Central memory CD8-positive, alpha-beta T cell (primary cell): ENCODE measurements around the gene HBM.
"Not testable (repeated sequence)": the region's sequence is repeated elsewhere in the genome, so short reads cannot be mapped to it uniquely, and the experiment has no call there.

Experiments used
- ATAC-seq: fragments of 150-1000 bp; cut with Tn5 transposase; replicated peaks from 2 replicates; pipeline ENCODE4 v1.10.0; 2022; ENCODE audit warnings: mild to moderate bottlenecking, moderate FRiP score, moderate number of reproducible peaks; ENCODE audit not compliant: poor library complexity, severe bottlenecking; ENCODE audit errors: extremely low read depth
- DNase-seq, 2 donors: peaks; one replicate each; pipeline ENCODE4 v3.0.0; 2021; ENCODE audit warnings: low spot score in 2 of 2
- H3K27ac Mint-ChIP-seq: one replicate; pipeline ENCODE4 v1.8.0; 2022; ENCODE audit warnings: low read depth, mild to moderate bottlenecking, moderate library complexity, mixed read lengths
- H3K27me3 Mint-ChIP-seq: one replicate; pipeline ENCODE4 v1.8.0; 2022; ENCODE audit warnings: mixed read lengths
- H3K36me3 Mint-ChIP-seq: one replicate; pipeline ENCODE4 v1.8.0; 2022; ENCODE audit warnings: mild to moderate bottlenecking, moderate library complexity, mixed read lengths; ENCODE audit not compliant: insufficient read depth
- H3K4me1 Mint-ChIP-seq: one replicate; pipeline ENCODE4 v1.8.0; 2022; ENCODE audit warnings: mixed read lengths
- H3K4me3 Mint-ChIP-seq: one replicate; pipeline ENCODE4 v1.8.0; 2022; ENCODE audit warnings: mild to moderate bottlenecking, moderate library complexity, mixed read lengths
- H3K9me3 Mint-ChIP-seq: one replicate; pipeline ENCODE4 v1.8.0; 2022; ENCODE audit warnings: mixed read lengths

The HBM gene, protein sequence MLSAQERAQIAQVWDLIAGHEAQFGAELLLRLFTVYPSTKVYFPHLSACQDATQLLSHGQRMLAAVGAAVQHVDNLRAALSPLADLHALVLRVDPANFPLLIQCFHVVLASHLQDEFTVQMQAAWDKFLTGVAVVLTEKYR

DNA sequence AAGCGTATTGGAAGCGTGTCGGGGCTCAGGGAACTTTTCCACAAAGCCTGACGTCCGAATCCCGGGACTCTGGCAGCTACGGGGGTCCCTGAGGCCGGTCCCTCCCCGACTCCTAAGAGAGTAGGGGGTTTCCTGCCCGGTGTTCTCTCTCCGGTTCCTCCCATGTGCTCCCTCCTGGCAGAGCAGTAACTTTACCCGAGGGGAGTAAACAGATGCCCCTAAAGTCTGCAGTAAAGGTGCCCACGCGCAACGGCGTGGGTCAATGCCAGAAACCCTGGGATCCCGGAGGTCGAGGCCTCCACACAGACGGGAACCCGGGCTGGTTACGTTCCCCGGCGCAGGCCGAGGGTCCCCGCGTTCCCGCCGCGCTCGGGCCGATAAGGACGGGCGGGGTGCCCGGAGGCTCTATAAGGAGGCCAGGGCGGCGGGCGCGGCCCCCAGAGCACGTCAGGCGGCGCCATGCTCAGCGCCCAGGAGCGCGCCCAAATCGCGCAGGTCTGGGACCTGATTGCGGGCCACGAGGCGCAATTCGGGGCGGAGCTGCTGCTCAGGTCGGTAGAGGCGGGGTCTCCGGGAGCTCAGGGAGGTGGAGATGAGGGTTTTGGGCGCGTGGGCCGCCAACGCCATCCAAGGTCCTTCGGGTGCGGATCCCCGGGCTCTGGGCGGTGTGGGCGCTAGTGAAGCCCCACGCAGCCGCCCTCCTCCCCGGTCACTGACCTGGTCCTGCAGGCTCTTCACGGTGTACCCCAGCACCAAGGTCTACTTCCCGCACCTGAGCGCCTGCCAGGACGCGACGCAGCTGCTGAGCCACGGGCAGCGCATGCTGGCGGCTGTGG, at the start of gene HBM:
TSS of gene HBM (plus strand) at position 440 of the 836 bp plus-strand sequence. CDS start at position 460, 20 bp downstream.
- no peaks in the 10 kb centered on the region for H3K9me3 Mint-ChIP-seq
- no peak for DNase-seq
- H3K27me3 Mint-ChIP-seq, result peaks cover 62% of the 10 kb centered on the region
- H3K4me3 Mint-ChIP-seq, result peak within 1 kb of the TSS; percentile 57
- no peak within 1 kb of the TSS for H3K27ac Mint-ChIP-seq
- H3K36me3 Mint-ChIP-seq, result peaks cover 5% of the 10 kb centered on the region
- H3K4me1 Mint-ChIP-seq, result no peaks in the 10 kb centered on the region
- ATAC-seq, result no peak

DNA sequence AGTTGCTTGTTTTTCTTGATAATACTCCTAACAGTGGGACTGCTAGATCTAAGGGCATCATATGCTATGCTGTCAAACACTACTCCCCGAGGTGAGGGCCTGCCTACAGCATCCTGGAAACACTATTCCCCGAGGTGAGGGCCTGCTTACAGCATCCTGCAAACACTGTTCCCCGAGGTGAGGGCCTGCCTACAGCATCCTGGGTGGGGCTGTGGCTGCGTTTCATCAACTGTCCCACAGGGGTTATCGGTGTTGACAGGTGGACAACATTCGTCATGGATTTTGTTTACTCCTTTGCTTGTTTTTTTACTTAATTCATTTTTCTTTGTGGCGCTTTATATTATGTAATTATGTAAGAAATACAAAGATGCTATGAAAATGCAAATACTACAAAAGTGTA, 49.8 kb upstream of the HBM start:
- Mint-ChIP-seq H3K27ac (no peak overlapping the region), H3K36me3 (peaks cover 10% of the 10 kb centered on the region), H3K4me1 (no peaks in the 10 kb centered on the region), H3K9me3 (no peaks in the 10 kb centered on the region), H3K27me3 (no peaks in the 10 kb centered on the region), H3K4me3 (no peak overlapping the region)
- no peak for DNase-seq
- ATAC-seq, result no peak

DNA sequence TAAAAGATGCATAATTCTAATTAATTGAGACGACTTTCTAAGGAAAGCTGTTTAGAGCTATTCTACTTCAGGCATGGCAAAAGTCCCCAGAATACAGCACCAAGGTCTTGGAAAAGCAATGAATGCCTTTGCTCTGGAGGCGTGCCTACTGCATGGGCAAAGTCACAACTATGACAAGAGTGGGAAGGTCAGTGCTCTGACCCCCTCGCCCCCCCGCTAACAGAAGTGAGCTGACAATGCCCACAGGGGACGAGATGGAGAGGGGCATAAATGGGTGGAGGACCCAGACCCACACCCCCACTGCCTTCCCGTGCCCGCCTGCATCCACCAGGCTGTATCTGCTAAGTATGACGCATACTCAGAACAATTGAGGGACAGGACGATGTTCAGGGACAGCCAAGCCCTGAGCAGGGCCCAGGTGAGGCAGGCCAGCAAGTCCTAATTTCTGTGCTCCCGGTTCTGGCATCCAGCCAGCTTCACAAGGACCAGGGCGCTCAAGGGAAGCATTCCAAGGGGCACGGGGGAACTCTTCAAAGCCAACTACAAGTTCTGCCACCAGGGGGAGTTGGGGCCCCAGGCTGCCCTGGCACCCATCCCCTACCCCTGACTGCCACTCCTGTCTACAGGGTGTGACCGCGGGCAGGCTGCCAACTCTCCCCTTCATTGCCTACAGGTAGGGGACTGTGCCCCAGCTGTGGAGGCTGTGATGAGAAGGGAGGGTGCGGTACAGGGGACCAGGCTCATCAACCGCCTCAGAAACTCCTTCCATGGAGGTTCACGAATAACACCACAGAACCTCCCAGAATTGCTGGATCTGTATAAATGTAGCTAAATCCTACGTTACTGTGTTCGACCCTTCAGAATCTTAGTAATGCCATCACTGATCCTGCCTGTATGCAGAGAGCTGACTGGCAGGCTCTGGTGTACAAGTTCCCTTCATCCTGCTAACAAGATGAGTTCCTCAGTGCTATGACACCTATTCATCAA, 48.1 kb upstream of the HBM start:
- H3K27ac Mint-ChIP-seq, result no peak overlapping the region
- peaks cover 7% of the 10 kb centered on the region for H3K36me3 Mint-ChIP-seq
- H3K4me3 Mint-ChIP-seq, result no peak overlapping the region
- DNase-seq, result peak; percentile 40 to 51
- H3K9me3 Mint-ChIP-seq, result no peaks in the 10 kb centered on the region
- peaks cover under 1% of the 10 kb centered on the region for H3K4me1 Mint-ChIP-seq
- peak; percentile 28 for ATAC-seq
- no peaks in the 10 kb centered on the region for H3K27me3 Mint-ChIP-seq

DNA sequence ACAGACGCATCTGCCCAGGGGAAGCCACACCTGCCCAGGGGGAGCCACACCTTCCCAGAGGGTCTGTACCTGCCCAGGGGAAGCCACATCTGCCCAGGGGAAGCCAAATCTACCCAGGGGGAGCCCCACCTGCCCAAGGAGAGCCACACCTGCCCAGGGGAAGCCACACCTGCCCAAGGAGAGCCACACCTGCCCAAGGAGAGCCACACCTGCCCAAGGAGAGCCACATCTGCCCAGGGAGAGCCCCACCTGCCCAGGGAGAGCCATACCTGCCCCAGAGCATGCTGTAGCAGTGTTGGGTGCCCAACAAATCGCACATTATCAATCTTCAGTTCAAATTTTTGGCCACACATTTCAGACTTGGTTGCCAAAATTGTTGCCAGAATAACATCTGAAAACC, 46.9 kb upstream of the HBM start:
- H3K27ac Mint-ChIP-seq, result no peak overlapping the region
- H3K27me3 Mint-ChIP-seq, result no peaks in the 10 kb centered on the region
- DNase-seq (no peak), ATAC-seq (no peak)
- H3K36me3 Mint-ChIP-seq, result peaks cover 4% of the 10 kb centered on the region
- H3K4me1 Mint-ChIP-seq, result peaks cover 13% of the 10 kb centered on the region
- no peaks in the 10 kb centered on the region for H3K9me3 Mint-ChIP-seq
- H3K4me3 Mint-ChIP-seq, result no peak overlapping the region

DNA sequence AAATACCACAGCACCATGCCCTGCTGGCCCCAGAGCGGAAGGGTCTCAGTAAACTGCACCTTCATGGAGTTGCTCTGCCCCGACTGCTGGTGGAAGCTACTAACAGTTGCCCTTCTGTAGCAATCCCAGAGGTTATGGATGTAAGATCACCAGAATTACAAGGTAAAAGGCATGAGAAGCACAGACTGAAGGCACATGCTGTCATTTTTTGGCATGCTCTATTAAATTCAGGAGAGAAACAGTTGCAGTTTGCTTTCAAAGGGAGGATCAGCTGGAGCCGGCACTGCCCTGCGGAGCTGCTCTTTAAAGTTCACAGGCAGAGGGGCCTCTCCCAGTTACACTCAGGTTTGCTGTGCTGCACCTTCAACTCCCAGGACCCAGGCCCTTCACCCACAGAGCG, 46.5 kb upstream of the HBM start:
- ATAC-seq, result no peak
- Mint-ChIP-seq H3K9me3 (no peaks in the 10 kb centered on the region), H3K4me1 (peaks cover 17% of the 10 kb centered on the region), H3K27ac (no peak overlapping the region), H3K27me3 (no peaks in the 10 kb centered on the region), H3K4me3 (no peak overlapping the region), H3K36me3 (peaks cover 4% of the 10 kb centered on the region)
- no peak for DNase-seq

DNA sequence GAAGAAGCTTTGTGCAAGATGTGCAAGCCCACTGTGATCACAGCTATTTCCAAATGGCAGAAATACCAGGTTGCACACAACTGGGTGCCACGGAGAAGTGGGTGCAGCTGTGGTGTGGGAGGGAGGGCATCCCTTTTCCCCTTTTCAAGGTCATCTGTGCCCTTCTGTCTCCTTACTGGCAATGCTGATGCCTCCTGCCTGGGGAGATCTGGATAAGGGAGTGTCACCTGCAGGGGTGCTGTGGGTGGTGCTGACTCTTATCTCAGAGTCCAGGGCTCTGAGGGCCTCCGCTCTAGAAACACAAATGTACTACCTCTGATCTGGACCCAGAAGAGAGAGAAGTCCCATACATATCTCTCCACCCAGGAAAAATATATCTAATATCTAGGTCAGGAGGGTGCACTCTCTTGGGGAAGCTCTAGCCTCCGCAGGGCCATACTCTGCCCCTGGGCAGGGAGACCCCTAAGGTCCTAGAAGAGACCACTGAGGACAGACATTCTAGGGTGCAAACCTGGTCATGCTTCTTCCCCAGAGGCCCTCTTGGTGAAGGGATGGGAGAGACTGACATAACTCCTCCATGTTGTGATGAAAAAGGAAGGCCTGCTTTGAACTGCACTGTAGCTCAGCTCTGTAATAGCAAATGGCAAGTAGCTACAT, 45.8 kb upstream of the HBM start:
- peaks cover 4% of the 10 kb centered on the region for H3K36me3 Mint-ChIP-seq
- ATAC-seq (no peak), DNase-seq (no peak)
- no peak overlapping the region for H3K27ac Mint-ChIP-seq
- H3K4me1 Mint-ChIP-seq, result peaks cover 19% of the 10 kb centered on the region
- H3K27me3 Mint-ChIP-seq, result no peaks in the 10 kb centered on the region
- H3K4me3 Mint-ChIP-seq, result no peak overlapping the region
- H3K9me3 Mint-ChIP-seq, result no peaks in the 10 kb centered on the region

DNA sequence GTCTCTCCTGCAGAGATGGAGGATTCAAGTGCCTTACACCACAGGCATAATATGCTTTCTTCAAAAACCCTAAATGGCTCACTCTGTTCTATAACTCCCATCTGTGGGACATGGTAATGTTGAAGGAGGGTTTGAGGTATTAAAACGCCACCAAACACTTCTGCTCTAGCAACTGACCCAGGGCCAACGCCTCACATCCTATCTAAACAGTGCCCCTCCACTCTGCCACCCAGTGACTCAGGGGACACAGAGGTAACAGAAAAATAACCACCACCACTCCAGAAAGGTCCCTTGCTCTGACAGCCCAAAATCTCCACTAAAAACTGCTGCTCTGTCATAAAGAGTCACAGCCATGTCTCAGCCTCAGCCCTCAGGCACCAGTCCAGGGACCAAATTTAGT, 45.0 kb upstream of the HBM start:
- H3K36me3 Mint-ChIP-seq, result peaks cover 2% of the 10 kb centered on the region
- no peaks in the 10 kb centered on the region for H3K27me3 Mint-ChIP-seq
- H3K4me1 Mint-ChIP-seq, result peaks cover 19% of the 10 kb centered on the region
- ATAC-seq (no peak), DNase-seq (no peak)
- no peaks in the 10 kb centered on the region for H3K9me3 Mint-ChIP-seq
- H3K4me3 Mint-ChIP-seq, result no peak overlapping the region
- no peak overlapping the region for H3K27ac Mint-ChIP-seq

DNA sequence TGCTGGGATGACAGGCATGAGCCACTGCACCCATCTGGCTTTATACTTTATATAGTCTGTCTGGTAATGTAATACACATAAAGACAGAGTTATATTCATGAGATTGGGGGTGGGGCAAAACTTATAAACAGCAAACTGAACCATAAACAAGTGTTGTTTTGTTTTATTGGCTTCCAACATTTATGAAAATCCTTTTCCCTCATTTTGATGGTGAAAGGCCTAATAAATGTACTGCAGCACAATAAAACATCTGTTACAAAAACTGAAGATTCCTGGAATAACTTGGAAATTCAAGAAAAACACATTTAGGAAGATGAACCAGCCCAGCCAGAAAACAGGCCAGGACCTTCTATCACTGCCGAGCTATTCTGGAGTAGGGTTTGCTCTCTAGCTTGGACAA, 43.4 kb upstream of the HBM start:
- ATAC-seq (no peak), DNase-seq (no peak)
- no peak overlapping the region for H3K4me3 Mint-ChIP-seq
- H3K27ac Mint-ChIP-seq, result peak overlapping the region; percentile 83
- H3K27me3 Mint-ChIP-seq, result no peaks in the 10 kb centered on the region
- peaks cover 3% of the 10 kb centered on the region for H3K36me3 Mint-ChIP-seq
- H3K4me1 Mint-ChIP-seq, result peaks cover 19% of the 10 kb centered on the region
- H3K9me3 Mint-ChIP-seq, result no peaks in the 10 kb centered on the region

DNA sequence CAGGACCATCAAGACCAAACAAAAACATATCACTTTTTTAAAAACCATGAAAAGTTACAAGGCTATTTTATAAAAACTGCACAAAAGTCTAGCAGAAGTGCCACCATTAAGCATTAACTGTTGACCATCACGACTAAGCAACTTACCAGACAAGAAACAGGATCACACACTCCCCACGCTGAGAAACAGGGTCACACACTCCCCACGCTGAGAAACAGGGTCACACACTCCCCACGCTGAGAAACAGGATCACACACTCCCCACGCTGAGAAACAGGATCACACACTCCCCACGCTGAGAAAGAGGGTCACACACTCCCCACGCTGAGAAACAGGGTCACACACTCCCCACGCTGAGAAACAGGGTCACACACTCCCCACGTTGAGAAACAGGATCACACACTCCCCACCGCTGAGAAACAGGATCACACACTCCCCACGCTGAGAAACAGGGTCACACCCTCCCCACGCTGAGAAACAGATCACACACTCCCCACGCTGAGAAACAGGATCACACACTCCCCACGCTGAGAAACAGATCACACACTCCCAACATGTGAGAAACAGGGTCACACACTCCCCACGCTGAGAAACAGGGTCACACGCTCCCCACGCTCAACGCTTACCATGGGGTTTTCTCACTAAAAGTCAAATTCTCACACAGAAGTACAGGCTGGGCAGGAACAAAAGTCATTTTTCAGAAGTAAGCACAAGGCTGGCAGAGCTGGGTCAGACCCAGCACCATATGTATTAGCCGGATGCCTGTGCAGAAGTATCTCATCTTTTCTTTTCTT, 42.0 kb upstream of the HBM start:
- H3K27ac Mint-ChIP-seq, result peak overlapping the region; percentile 83
- H3K4me3 Mint-ChIP-seq, result not testable (repeated sequence)

DNA sequence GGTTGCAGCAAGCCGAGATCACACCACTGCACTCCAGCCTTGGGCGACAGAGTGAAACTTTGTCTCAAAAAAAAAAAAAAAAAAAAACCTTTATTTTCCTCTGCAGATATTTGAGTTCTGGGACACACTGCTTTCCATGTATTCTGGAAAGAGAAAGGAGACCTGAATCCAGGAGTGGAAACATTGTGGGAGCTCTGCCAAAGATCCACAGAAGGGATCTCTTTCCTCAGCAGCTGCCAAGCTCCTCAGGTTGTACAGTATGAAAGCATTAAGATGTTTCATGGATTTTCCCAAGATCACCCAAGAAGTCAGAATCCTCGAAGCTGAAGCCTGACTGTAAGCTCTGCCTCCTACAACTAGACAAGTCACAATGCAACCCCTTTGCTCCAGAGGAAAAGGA, 40.8 kb upstream of the HBM start:
- DNase-seq (no peak), ATAC-seq (no peak)
- H3K4me1 Mint-ChIP-seq, result peaks cover 31% of the 10 kb centered on the region
- H3K9me3 Mint-ChIP-seq, result no peaks in the 10 kb centered on the region
- no peaks in the 10 kb centered on the region for H3K27me3 Mint-ChIP-seq
- H3K4me3 Mint-ChIP-seq, result no peak overlapping the region
- H3K27ac Mint-ChIP-seq, result no peak overlapping the region
- H3K36me3 Mint-ChIP-seq, result peaks cover 5% of the 10 kb centered on the region

More for the DNA sequence above, 42.0 kb upstream of the HBM start:
- peak; percentile 76 for ATAC-seq
- peaks cover 19% of the 10 kb centered on the region for H3K4me1 Mint-ChIP-seq
- not testable (repeated sequence) for H3K36me3 Mint-ChIP-seq, H3K27me3 Mint-ChIP-seq, H3K9me3 Mint-ChIP-seq, DNase-seq

DNA sequence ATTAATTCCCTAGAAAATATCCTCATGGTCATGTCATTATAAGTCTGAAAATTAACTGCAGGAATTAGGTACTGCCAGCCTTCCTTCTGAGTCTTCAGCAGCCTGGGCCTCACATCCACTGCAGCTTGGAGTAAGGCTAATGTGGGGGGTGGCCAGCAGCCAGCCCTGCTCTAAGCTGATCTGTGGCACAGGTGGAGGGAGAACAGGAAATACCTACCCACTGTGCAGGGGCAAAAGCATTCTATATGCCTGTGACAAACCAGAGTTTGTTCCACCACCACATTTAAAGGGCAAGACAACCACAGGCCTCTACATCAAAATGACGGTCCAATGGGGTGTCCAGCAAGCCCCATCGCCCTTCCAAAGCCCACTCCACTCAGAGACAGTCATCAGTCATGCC, 36.7 kb upstream of the HBM start:
- no peak overlapping the region for H3K4me3 Mint-ChIP-seq
- DNase-seq, result no peak
- H3K9me3 Mint-ChIP-seq, result no peaks in the 10 kb centered on the region
- H3K4me1 Mint-ChIP-seq, result peaks cover 25% of the 10 kb centered on the region
- no peaks in the 10 kb centered on the region for H3K27me3 Mint-ChIP-seq
- no peak overlapping the region for H3K27ac Mint-ChIP-seq
- ATAC-seq, result no peak
- peaks cover 9% of the 10 kb centered on the region for H3K36me3 Mint-ChIP-seq
